MM.1S (cell line): ENCODE results near the gene IL37.

Experiments used
- DNase-seq: peaks from one replicate; pipeline ENCODE4 v3.0.0-alpha.2; 2015
- H2AFZ ChIP-seq: fragments of 300-600 bp; sonication (generic); 2 replicates; pipeline ENCODE4 v1.6.0; 2016; ENCODE audit warnings: antibody characterized with exemption, low read length
- H3F3A ChIP-seq: fragments of 300-600 bp; sonication (generic); 2 replicates; pipeline ENCODE4 v1.6.1; 2016; ENCODE audit warnings: mild to moderate bottlenecking, antibody characterized with exemption, low read length, moderate library complexity, mixed read lengths; ENCODE audit not compliant: insufficient read depth
- H3K27ac ChIP-seq: fragments of 300-600 bp; sonication (generic); 2 replicates; pipeline ENCODE4 v1.5.1; 2016; ENCODE audit warnings: mild to moderate bottlenecking, low read length
- H3K27me3 ChIP-seq: fragments of 300-600 bp; sonication (generic); replicated peaks from 2 replicates; pipeline ENCODE4 v1.6.0; 2016; ENCODE audit warnings: low read length; ENCODE audit not compliant: insufficient read depth
- H3K36me3 ChIP-seq: fragments of 300-600 bp; sonication (generic); replicated peaks from 2 replicates; pipeline ENCODE4 v1.6.1; 2016; ENCODE audit warnings: mild to moderate bottlenecking, low read length, mixed read lengths; ENCODE audit not compliant: insufficient read depth
- H3K4me1 ChIP-seq: fragments of 300-600 bp; sonication (generic); 2 replicates; pipeline ENCODE4 v1.6.1; 2016; ENCODE audit warnings: low read length, mixed read lengths
- H3K4me2 ChIP-seq: fragments of 300-600 bp; sonication (generic); 2 replicates; pipeline ENCODE4 v1.6.0; 2016; ENCODE audit warnings: low read depth, low read length
- H3K4me3 ChIP-seq: fragments of 300-600 bp; sonication (generic); 2 replicates; pipeline ENCODE4 v1.5.1; 2016; ENCODE audit warnings: low read length, mixed read lengths
- H3K79me2 ChIP-seq: fragments of 300-600 bp; sonication (generic); 2 replicates; pipeline ENCODE4 v1.6.1; 2016; ENCODE audit warnings: mixed run types, low read length, mixed read lengths
- H3K9ac ChIP-seq: fragments of 300-600 bp; sonication (generic); 2 replicates; pipeline ENCODE4 v1.6.1; 2016; ENCODE audit warnings: low read length, mixed read lengths
- H3K9me2 ChIP-seq: fragments of 300-600 bp; sonication (generic); replicated peaks from 2 replicates; pipeline ENCODE4 v1.6.1; 2016; ENCODE audit warnings: mild to moderate bottlenecking, low read length, mixed read lengths; ENCODE audit not compliant: insufficient read depth
- H3K9me3 ChIP-seq: fragments of 300-600 bp; sonication (generic); replicated peaks from 2 replicates; pipeline ENCODE4 v1.6.1; 2016; ENCODE audit warnings: mild to moderate bottlenecking, low read length, mixed read lengths; ENCODE audit not compliant: insufficient read depth
- H4K20me1 ChIP-seq: fragments of 300-600 bp; sonication (generic); 2 replicates; pipeline ENCODE4 v1.6.1; 2016; ENCODE audit warnings: mild to moderate bottlenecking, low read length, moderate library complexity, mixed read lengths; ENCODE audit not compliant: insufficient read depth
- CTCF ChIP-seq: fragments of 300-600 bp; sonication (generic); IDR thresholded peaks from 2 replicates; pipeline ENCODE4 v1.5.1; 2016; ENCODE audit warnings: antibody characterized with exemption, low read length, mixed read lengths
- EZH2 ChIP-seq: fragments of 300-600 bp; sonication (generic); optimal IDR thresholded peaks from 2 replicates; pipeline ENCODE3; 2017; ENCODE audit warnings: low read depth, mild to moderate bottlenecking, antibody characterized with exemption, low read length, mixed read lengths
- EZH2phosphoT487 ChIP-seq: fragments of 300-600 bp; sonication (generic); IDR thresholded peaks from 2 replicates; pipeline ENCODE4 v1.6.1; 2018; ENCODE audit warnings: antibody characterized with exemption, low read length

Gene IL37

GRCh38 chr2:112885506-112885902 is 25.5 kb upstream of the IL37 start:
- H3K27ac ChIP-seq = no peak overlapping the region
- H3K9me2 ChIP-seq = no peaks in the 10 kb centered on the region
- no peaks in the 10 kb centered on the region for H3K79me2 ChIP-seq
- H4K20me1 ChIP-seq = no peaks in the 10 kb centered on the region
- TF ChIP-seq EZH2phosphoT487 (no peak), EZH2 (no peak), CTCF (no peak)
- H3K9me3 ChIP-seq = no peaks in the 10 kb centered on the region
- no peaks in the 10 kb centered on the region for H3K36me3 ChIP-seq
- peaks cover 17% of the 10 kb centered on the region for H3F3A ChIP-seq
- peak overlapping the region; percentile 74 for H2AFZ ChIP-seq
- peak overlapping the region; percentile 35; the same call in 1 of the 2 replicates for H3K9ac ChIP-seq
- peaks cover 30% of the 10 kb centered on the region for H3K4me1 ChIP-seq
- H3K4me3 ChIP-seq = peak overlapping the region; percentile 29; the same call in 1 of the 2 replicates
- no peaks in the 10 kb centered on the region for H3K27me3 ChIP-seq
- peak; percentile 47 for DNase-seq
- peak overlapping the region; percentile 76 for H3K4me2 ChIP-seq

GRCh38 chr2:112886291-112886690 is 24.7 kb upstream of the IL37 start:
- TF ChIP-seq EZH2 (no peak), EZH2phosphoT487 (no peak), CTCF (no peak)
- Histone ChIP-seq H3K79me2 (no peaks in the 10 kb centered on the region), H4K20me1 (no peaks in the 10 kb centered on the region), H3K27me3 (no peaks in the 10 kb centered on the region), H2AFZ (no peak overlapping the region), H3F3A (peaks cover 17% of the 10 kb centered on the region), H3K9ac (no peak overlapping the region), H3K4me1 (peaks cover 31% of the 10 kb centered on the region), H3K4me2 (no peak overlapping the region), H3K9me3 (no peaks in the 10 kb centered on the region), H3K36me3 (no peaks in the 10 kb centered on the region), H3K4me3 (no peak overlapping the region), H3K9me2 (no peaks in the 10 kb centered on the region), H3K27ac (no peak overlapping the region)
- DNase-seq = no peak

- H4K20me1 ChIP-seq = no peaks in the 10 kb centered on the region
- H3K9me3 ChIP-seq = no peaks in the 10 kb centered on the region
- H2AFZ ChIP-seq = no peak overlapping the region
- no peaks in the 10 kb centered on the region for H3K9me2 ChIP-seq
- peak overlapping the region; percentile 31 for H3K4me3 ChIP-seq
- peak overlapping the region; percentile 69 for H3K27ac ChIP-seq
- H3K27me3 ChIP-seq = no peaks in the 10 kb centered on the region
- H3K9ac ChIP-seq = peak overlapping the region; percentile 19; the same call in 1 of the 2 replicates
- peaks cover 33% of the 10 kb centered on the region for H3K4me1 ChIP-seq
- peaks cover 17% of the 10 kb centered on the region for H3F3A ChIP-seq
- TF ChIP-seq EZH2phosphoT487 = no peak
- no peak for TF ChIP-seq CTCF
- no peak for TF ChIP-seq EZH2
- no peaks in the 10 kb centered on the region for H3K79me2 ChIP-seq
- H3K36me3 ChIP-seq = no peaks in the 10 kb centered on the region
- peak; percentile 80 for DNase-seq
- H3K4me2 ChIP-seq = peak overlapping the region; percentile 67
These were observed 22.8 kb upstream of the IL37 start for GRCh38 chr2:112887964-112888749.
